Neuronal stem cell (in vitro differentiated cells): ENCODE measurements around the gene PCDH1.
A peak's percentile ranks its signal among the peaks of the same experiment; 100 is the strongest.

ENCODE experiments used
- DNase-seq: peaks from one replicate; pipeline ENCODE4 v3.0.0-alpha.2; 2013; ENCODE audit warnings: low spot score
- H2AFZ ChIP-seq: one replicate; pipeline ENCODE4 v1.6.1; 2013; ENCODE audit warnings: mild to moderate bottlenecking, low read length, inconsistent platforms
- H2AK5ac ChIP-seq: 2 replicates; pipeline ENCODE4 v1.6.1; 2013; ENCODE audit warnings: low read depth, mild to moderate bottlenecking, inconsistent platforms, low read length, moderate library complexity, mixed read lengths
- H2BK120ac ChIP-seq: 2 replicates; pipeline ENCODE4 v1.6.1; 2013; ENCODE audit warnings: low read depth, mild to moderate bottlenecking, inconsistent platforms, low read length, moderate library complexity, mixed read lengths
- H2BK12ac ChIP-seq: one replicate; pipeline ENCODE4 v1.6.1; 2013; ENCODE audit warnings: low read length, inconsistent platforms
- H2BK15ac ChIP-seq: 2 replicates; pipeline ENCODE4 v1.6.1; 2013; ENCODE audit warnings: mild to moderate bottlenecking, low read length, inconsistent platforms, mixed read lengths
- H2BK5ac ChIP-seq: one replicate; pipeline ENCODE4 v1.6.1; 2013; ENCODE audit warnings: inconsistent platforms, mild to moderate bottlenecking, low read length, moderate library complexity
- H3K14ac ChIP-seq: one replicate; pipeline ENCODE4 v1.6.1; 2013; ENCODE audit warnings: low read length, inconsistent platforms
- H3K18ac ChIP-seq: 2 replicates; pipeline ENCODE4 v1.6.1; 2013; ENCODE audit warnings: low read length, inconsistent platforms
- H3K23ac ChIP-seq: 2 replicates; pipeline ENCODE4 v1.6.1; 2013; ENCODE audit warnings: low read depth, mild to moderate bottlenecking, mixed read lengths, low read length, inconsistent platforms; ENCODE audit not compliant: poor library complexity
- H3K27ac ChIP-seq: replicated peaks from 3 replicates; pipeline ENCODE4 v1.5.1; 2013; ENCODE audit warnings: low read length, inconsistent platforms
- H3K27me3 ChIP-seq, 3 experiments: 2 replicates each; pipeline ENCODE4 v1.6.1; 2013; ENCODE audit warnings: low read length in 3 of 3, mild to moderate bottlenecking in 2 of 3, inconsistent platforms in 1 of 3, low read depth in 1 of 3, mixed read lengths in 1 of 3, moderate library complexity in 1 of 3; ENCODE audit not compliant: control insufficient read depth in 3 of 3, insufficient read depth in 3 of 3
- H3K36me3 ChIP-seq, 2 donors: replicated peaks in 1 of 2; 2 replicates each; pipeline ENCODE4 v1.6.1; 2013; ENCODE audit warnings: low read length in 2 of 2; ENCODE audit not compliant: control insufficient read depth in 2 of 2, insufficient read depth in 2 of 2
- H3K4ac ChIP-seq: 2 replicates; pipeline ENCODE4 v1.6.1; 2013; ENCODE audit warnings: inconsistent platforms, mild to moderate bottlenecking, low read length, moderate library complexity
- H3K4me1 ChIP-seq, 2 donors: 1 replicate in 1 of 2; 2 replicates in 1 of 2; pipeline ENCODE4 v1.6.1; 2013; ENCODE audit warnings: low read length in 2 of 2, low read depth in 1 of 2; ENCODE audit not compliant: control insufficient read depth in 2 of 2, insufficient read depth in 1 of 2
- H3K4me2 ChIP-seq: one replicate; pipeline ENCODE4 v1.6.1; 2013; ENCODE audit warnings: mild to moderate bottlenecking, low read length, inconsistent platforms; ENCODE audit not compliant: insufficient read depth, poor library complexity, severe bottlenecking
- H3K4me3 ChIP-seq, 2 donors: 2 replicates each; pipeline ENCODE4 v1.5.1; 2013; ENCODE audit warnings: low read length in 2 of 2, mild to moderate bottlenecking in 2 of 2, inconsistent platforms in 1 of 2, moderate library complexity in 1 of 2
- H3K79me1 ChIP-seq: one replicate; pipeline ENCODE4 v1.6.1; 2013; ENCODE audit warnings: low read depth, mild to moderate bottlenecking, inconsistent platforms, low read length, moderate library complexity
- H3K9ac ChIP-seq: one replicate; pipeline ENCODE4 v1.6.1; 2013; ENCODE audit warnings: mild to moderate bottlenecking, low read depth, low read length, inconsistent platforms; ENCODE audit not compliant: poor library complexity
- H3K9me3 ChIP-seq, 2 donors: replicated peaks in 1 of 2; 2 replicates each; pipeline versions ENCODE3 to v1.6.1; 2013; ENCODE audit warnings: low read length in 2 of 2, mild to moderate bottlenecking in 2 of 2, inconsistent platforms in 1 of 2, low read depth in 1 of 2, mixed read lengths in 1 of 2, moderate library complexity in 1 of 2; ENCODE audit not compliant: control insufficient read depth in 2 of 2, insufficient read depth in 1 of 2
- H4K8ac ChIP-seq: one replicate; pipeline ENCODE4 v1.6.1; 2013; ENCODE audit warnings: low read depth, mild to moderate bottlenecking, inconsistent platforms, low read length, moderate library complexity
- H4K91ac ChIP-seq: one replicate; pipeline ENCODE4 v1.6.1; 2013; ENCODE audit warnings: low read length, low read depth, mild to moderate bottlenecking, inconsistent platforms; ENCODE audit not compliant: poor library complexity
- WGBS, 2 donors: extraction: QIAGEN DNeasy Blood & Tissue Kit; methylation state at CpG; one replicate each; pipeline ENCODE4 v1.1.7; 2013; ENCODE audit warnings: missing lambda C conversion rate in 2 of 2, mixed read lengths in 1 of 2; ENCODE audit not compliant: insufficient read length in 2 of 2, insufficient replicate concordance in 1 of 2; ENCODE audit errors: extremely low coverage in 2 of 2; 5-methylcytosine and 5-hydroxymethylcytosine counted together

PCDH1 gene

GRCh38 chr5:141840826-141841360, 37.3 kb downstream of the PCDH1 start:
- H3K79me1 ChIP-seq: no peaks in the 10 kb centered on the region
- no peak for DNase-seq
- H4K91ac ChIP-seq: peak overlapping the region; percentile 44
- no CpG with 5 or more reads among the region's 6 CpGs for WGBS, 2 donors
- peak overlapping the region; percentile 46 for H2AK5ac ChIP-seq
- no peak overlapping the region for H2BK12ac ChIP-seq
- no peaks in the 10 kb centered on the region for H3K27me3 ChIP-seq
- H2BK15ac ChIP-seq: no peak overlapping the region
- H3K4me2 ChIP-seq: no peak overlapping the region
- no peaks in the 10 kb centered on the region for H3K9me3 ChIP-seq
- H2AFZ ChIP-seq: no peak overlapping the region
- no peaks in the 10 kb centered on the region for H3K36me3 ChIP-seq
- no peak overlapping the region for H3K14ac ChIP-seq
- peak overlapping the region; percentile 24 for H3K9ac ChIP-seq
- no peak overlapping the region for H4K8ac ChIP-seq
- no peak overlapping the region for H2BK120ac ChIP-seq
- H3K18ac ChIP-seq: peak overlapping the region; percentile 21
- no peak overlapping the region for H3K4ac ChIP-seq
- H3K4me1 ChIP-seq: peaks cover 35 to 58% of the 10 kb centered on the region in 2 donors
- H3K27ac ChIP-seq: no peak overlapping the region
- H3K4me3 ChIP-seq: no peak overlapping the region
- H3K23ac ChIP-seq: no peak overlapping the region
- H2BK5ac ChIP-seq: no peak overlapping the region

- Histone ChIP-seq H3K4ac (no peak overlapping the region), H2BK120ac (no peak overlapping the region), H2AFZ (no peak overlapping the region), H3K4me1 (peaks cover 34 to 57% of the 10 kb centered on the region in 2 donors), H4K91ac (no peak overlapping the region), H2AK5ac (no peak overlapping the region), H4K8ac (no peak overlapping the region), H3K27me3 (no peaks in the 10 kb centered on the region), H3K4me3 (no peak overlapping the region), H3K9ac (no peak overlapping the region), H3K27ac (no peak overlapping the region), H3K4me2 (no peak overlapping the region), H3K9me3 (no peaks in the 10 kb centered on the region), H3K14ac (no peak overlapping the region), H3K23ac (no peak overlapping the region), H2BK12ac (no peak overlapping the region), H2BK5ac (no peak overlapping the region), H3K79me1 (no peaks in the 10 kb centered on the region), H3K18ac (no peak overlapping the region), H3K36me3 (no peaks in the 10 kb centered on the region), H2BK15ac (no peak overlapping the region)
- WGBS, 2 donors: no CpG with 5 or more reads among the region's 3 CpGs
- no peak for DNase-seq
These were observed 37.9 kb downstream of the PCDH1 start for GRCh38 chr5:141840280-141840812.

GRCh38 chr5:141839015-141839513, 39.1 kb downstream of the PCDH1 start:
- Histone ChIP-seq H3K36me3 (no peaks in the 10 kb centered on the region), H3K4me1 (peaks cover 33 to 46% of the 10 kb centered on the region in 2 donors), H3K27ac (no peak overlapping the region), H2BK12ac (no peak overlapping the region), H2BK5ac (no peak overlapping the region), H3K14ac (no peak overlapping the region), H3K4me3 (no peak overlapping the region), H2AK5ac (no peak overlapping the region), H3K18ac (peak overlapping the region; percentile 60), H2BK15ac (no peak overlapping the region), H4K91ac (no peak overlapping the region), H3K27me3 (no peaks in the 10 kb centered on the region), H3K9ac (no peak overlapping the region), H4K8ac (no peak overlapping the region), H2BK120ac (no peak overlapping the region), H2AFZ (no peak overlapping the region), H3K4me2 (no peak overlapping the region), H3K79me1 (no peaks in the 10 kb centered on the region), H3K23ac (no peak overlapping the region), H3K9me3 (no peaks in the 10 kb centered on the region), H3K4ac (no peak overlapping the region)
- DNase-seq: no peak
- WGBS, 2 donors: no CpG with 5 or more reads among the region's 11 CpGs

GRCh38 chr5:141838326-141839014, 39.7 kb downstream of the PCDH1 start:
- H3K4ac ChIP-seq: no peak overlapping the region
- H2AK5ac ChIP-seq: peak overlapping the region; percentile 80
- H2BK15ac ChIP-seq: no peak overlapping the region
- no peak overlapping the region for H2BK5ac ChIP-seq
- peak overlapping the region in 1 of 2 donors; percentile 33 for H3K4me3 ChIP-seq
- no peak overlapping the region for H3K27ac ChIP-seq
- H2BK12ac ChIP-seq: peak overlapping the region; percentile 8
- no peak overlapping the region for H3K23ac ChIP-seq
- no peak overlapping the region for H4K91ac ChIP-seq
- H3K9ac ChIP-seq: peak overlapping the region; percentile 68
- H2BK120ac ChIP-seq: peak overlapping the region; percentile 8
- no peaks in the 10 kb centered on the region for H3K79me1 ChIP-seq
- H3K18ac ChIP-seq: peak overlapping the region; percentile 55
- no peak overlapping the region for H3K4me2 ChIP-seq
- no CpG with 5 or more reads among the region's 11 CpGs for WGBS, 2 donors
- H3K9me3 ChIP-seq: no peaks in the 10 kb centered on the region
- no peak overlapping the region for H4K8ac ChIP-seq
- H3K27me3 ChIP-seq: no peaks in the 10 kb centered on the region
- no peak overlapping the region for H2AFZ ChIP-seq
- H3K4me1 ChIP-seq: peaks cover 31 to 44% of the 10 kb centered on the region in 2 donors
- no peak for DNase-seq
- H3K14ac ChIP-seq: peak overlapping the region; percentile 28
- H3K36me3 ChIP-seq: no peaks in the 10 kb centered on the region
